ENCODE measurements around the gene CCDC28A.

The CCDC28A gene

DNA sequence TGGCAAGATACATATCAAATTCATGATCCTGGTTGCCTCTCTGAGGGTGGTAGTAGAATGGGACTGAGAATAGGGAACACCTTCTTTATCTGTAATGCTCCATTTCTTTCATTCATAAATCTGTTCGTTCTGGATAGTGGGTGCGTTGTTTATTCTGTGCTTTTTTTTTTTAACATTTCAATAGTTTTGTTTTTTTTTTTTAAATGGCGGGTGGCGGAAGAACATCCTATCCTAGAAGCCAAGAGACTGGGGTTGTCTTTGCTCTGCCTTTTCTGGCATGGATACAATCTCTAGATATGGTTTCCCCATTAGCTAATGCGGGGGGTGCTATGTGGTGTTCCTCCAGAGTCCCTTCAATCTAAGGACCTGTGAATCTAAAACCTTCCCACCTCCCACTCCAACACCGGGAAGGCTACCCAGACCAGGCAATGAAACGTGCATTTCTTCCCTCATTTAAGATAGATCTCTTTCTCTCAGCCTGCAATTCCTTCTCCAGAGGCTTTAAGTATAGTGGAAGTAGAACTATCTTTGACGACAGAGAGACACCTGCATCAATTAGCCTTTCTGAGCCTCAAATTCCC is 883 bp upstream of the CCDC28A start (continued):
- TF ChIP-seq ZBTB20 (tag by site-specific recombination; IDR thresholded peaks at IDR 0.05) (no peak; the same call in 1 of the 2 replicates), SCRT1 (tag by site-specific recombination; IDR thresholded peaks at IDR 0.05; ENCODE audit: borderline replicate concordance) (no peak), ZNF121 (tag by site-specific recombination; IDR thresholded peaks at IDR 0.05) (no peak), ZNF239 (tag by site-specific recombination; IDR thresholded peaks at IDR 0.05) (no peak), ZSCAN30 (tag by site-specific recombination; IDR thresholded peaks at IDR 0.05) (no peak), HOXD13 (CRISPR knock-in tag; IDR thresholded peaks at IDR 0.05; ENCODE audit: borderline replicate concordance) (no peak), ZNF610 (tag by site-specific recombination; IDR thresholded peaks at IDR 0.05; ENCODE audit: borderline replicate concordance) (no peak), ZNF600 (tag by site-specific recombination; IDR thresholded peaks at IDR 0.05) (0 out of 2 replicates have a peak, but pooled peaks have one; percentile 25), ZNF335 (tag by site-specific recombination; conservative IDR thresholded peaks at IDR 0.05) (peak; percentile 93), SP7 (tag by site-specific recombination; IDR thresholded peaks at IDR 0.05) (no peak), ZNF561 (tag by site-specific recombination; IDR thresholded peaks at IDR 0.05; ENCODE audit: borderline replicate concordance) (no peak; the same call in 1 of the 2 replicates), ZBTB21 (tag by site-specific recombination; IDR thresholded peaks at IDR 0.05) (no peak), ZNF138 (tag by site-specific recombination; IDR thresholded peaks at IDR 0.05; ENCODE audit: borderline replicate concordance) (no peak), ZBTB7A (tag by site-specific recombination; IDR thresholded peaks at IDR 0.05; ENCODE audit: low read depth) (no peak), GLIS2 (tag by site-specific recombination; IDR thresholded peaks at IDR 0.05) (0 out of 2 replicates have a peak, but pooled peaks have one; percentile 20), KLF10 (tag by site-specific recombination; IDR thresholded peaks at IDR 0.05) (no peak; the same call in 1 of the 2 replicates), ZNF175 (tag by site-specific recombination; IDR thresholded peaks at IDR 0.05) (no peak), ZNF341 (tag by site-specific recombination; IDR thresholded peaks at IDR 0.05; ENCODE audit: low read depth) (0 out of 2 replicates have a peak, but pooled peaks have one; percentile 4), ZNF501 (tag by site-specific recombination; IDR thresholded peaks at IDR 0.05) (no peak), ZNF585B (tag by site-specific recombination; IDR thresholded peaks at IDR 0.05) (no peak)
- TF ChIP-seq, protein P1, sequence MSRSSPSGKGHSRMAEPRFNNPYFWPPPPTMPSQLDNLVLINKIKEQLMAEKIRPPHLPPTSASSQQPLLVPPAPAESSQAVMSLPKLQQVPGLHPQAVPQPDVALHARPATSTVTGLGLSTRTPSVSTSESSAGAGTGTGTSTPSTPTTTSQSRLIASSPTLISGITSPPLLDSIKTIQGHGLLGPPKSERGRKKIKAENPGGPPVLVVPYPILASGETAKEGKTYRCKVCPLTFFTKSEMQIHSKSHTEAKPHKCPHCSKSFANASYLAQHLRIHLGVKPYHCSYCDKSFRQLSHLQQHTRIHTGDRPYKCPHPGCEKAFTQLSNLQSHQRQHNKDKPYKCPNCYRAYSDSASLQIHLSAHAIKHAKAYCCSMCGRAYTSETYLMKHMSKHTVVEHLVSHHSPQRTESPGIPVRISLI (tag by site-specific recombination; IDR thresholded peaks at IDR 0.05) = peak; percentile 39; the same call in 1 of the 2 replicates
- TF ChIP-seq, protein P2, sequence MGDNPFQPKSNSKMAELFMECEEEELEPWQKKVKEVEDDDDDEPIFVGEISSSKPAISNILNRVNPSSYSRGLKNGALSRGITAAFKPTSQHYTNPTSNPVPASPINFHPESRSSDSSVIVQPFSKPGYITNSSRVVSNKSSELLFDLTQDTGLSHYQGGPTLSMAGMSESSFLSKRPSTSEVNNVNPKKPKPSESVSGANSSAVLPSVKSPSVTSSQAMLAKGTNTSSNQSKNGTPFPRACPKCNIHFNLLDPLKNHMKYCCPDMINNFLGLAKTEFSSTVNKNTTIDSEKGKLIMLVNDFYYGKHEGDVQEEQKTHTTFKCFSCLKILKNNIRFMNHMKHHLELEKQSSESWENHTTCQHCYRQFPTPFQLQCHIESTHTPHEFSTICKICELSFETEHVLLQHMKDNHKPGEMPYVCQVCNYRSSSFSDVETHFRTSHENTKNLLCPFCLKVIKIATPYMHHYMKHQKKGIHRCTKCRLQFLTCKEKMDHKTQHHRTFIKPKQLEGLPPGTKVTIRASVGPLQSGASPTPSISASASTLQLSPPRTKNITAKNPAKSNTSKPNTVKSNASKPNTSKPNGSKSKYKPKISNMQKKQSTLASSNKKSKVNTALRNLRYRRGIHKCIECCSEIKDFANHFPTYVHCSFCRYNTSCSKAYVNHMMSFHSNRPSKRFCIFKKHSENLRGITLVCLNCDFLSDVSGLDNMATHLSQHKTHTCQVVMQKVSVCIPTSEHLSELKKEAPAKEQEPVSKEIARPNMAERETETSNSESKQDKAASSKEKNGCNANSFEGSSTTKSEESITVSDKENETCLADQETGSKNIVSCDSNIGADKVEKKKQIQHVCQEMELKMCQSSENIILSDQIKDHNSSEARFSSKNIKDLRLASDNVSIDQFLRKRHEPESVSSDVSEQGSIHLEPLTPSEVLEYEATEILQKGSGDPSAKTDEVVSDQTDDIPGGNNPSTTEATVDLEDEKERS (tag by site-specific recombination; IDR thresholded peaks at IDR 0.05) = no peak
- TF ChIP-seq, protein P3, sequence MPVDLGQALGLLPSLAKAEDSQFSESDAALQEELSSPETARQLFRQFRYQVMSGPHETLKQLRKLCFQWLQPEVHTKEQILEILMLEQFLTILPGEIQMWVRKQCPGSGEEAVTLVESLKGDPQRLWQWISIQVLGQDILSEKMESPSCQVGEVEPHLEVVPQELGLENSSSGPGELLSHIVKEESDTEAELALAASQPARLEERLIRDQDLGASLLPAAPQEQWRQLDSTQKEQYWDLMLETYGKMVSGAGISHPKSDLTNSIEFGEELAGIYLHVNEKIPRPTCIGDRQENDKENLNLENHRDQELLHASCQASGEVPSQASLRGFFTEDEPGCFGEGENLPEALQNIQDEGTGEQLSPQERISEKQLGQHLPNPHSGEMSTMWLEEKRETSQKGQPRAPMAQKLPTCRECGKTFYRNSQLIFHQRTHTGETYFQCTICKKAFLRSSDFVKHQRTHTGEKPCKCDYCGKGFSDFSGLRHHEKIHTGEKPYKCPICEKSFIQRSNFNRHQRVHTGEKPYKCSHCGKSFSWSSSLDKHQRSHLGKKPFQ (tag by site-specific recombination; IDR thresholded peaks at IDR 0.05) = no peak
- TF ChIP-seq, protein P4, sequence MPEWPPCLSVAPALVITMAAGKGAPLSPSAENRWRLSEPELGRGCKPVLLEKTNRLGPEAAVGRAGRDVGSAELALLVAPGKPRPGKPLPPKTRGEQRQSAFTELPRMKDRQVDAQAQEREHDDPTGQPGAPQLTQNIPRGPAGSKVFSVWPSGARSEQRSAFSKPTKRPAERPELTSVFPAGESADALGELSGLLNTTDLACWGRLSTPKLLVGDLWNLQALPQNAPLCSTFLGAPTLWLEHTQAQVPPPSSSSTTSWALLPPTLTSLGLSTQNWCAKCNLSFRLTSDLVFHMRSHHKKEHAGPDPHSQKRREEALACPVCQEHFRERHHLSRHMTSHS (tag by site-specific recombination; IDR thresholded peaks at IDR 0.05) = no peak
- TF ChIP-seq, protein P5, sequence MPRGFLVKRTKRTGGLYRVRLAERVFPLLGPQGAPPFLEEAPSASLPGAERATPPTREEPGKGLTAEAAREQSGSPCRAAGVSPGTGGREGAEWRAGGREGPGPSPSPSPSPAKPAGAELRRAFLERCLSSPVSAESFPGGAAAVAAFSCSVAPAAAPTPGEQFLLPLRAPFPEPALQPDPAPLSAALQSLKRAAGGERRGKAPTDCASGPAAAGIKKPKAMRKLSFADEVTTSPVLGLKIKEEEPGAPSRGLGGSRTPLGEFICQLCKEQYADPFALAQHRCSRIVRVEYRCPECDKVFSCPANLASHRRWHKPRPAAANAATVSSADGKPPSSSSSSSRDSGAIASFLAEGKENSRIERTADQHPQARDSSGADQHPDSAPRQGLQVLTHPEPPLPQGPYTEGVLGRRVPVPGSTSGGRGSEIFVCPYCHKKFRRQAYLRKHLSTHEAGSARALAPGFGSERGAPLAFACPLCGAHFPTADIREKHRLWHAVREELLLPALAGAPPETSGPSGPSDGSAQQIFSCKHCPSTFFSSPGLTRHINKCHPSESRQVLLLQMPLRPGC (tag by site-specific recombination; IDR thresholded peaks at IDR 0.05) = no peak
- TF ChIP-seq, protein P6, sequence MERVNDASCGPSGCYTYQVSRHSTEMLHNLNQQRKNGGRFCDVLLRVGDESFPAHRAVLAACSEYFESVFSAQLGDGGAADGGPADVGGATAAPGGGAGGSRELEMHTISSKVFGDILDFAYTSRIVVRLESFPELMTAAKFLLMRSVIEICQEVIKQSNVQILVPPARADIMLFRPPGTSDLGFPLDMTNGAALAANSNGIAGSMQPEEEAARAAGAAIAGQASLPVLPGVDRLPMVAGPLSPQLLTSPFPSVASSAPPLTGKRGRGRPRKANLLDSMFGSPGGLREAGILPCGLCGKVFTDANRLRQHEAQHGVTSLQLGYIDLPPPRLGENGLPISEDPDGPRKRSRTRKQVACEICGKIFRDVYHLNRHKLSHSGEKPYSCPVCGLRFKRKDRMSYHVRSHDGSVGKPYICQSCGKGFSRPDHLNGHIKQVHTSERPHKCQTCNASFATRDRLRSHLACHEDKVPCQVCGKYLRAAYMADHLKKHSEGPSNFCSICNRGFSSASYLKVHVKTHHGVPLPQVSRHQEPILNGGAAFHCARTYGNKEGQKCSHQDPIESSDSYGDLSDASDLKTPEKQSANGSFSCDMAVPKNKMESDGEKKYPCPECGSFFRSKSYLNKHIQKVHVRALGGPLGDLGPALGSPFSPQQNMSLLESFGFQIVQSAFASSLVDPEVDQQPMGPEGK (tag by site-specific recombination; IDR thresholded peaks at IDR 0.05) = no peak
- TF ChIP-seq, protein P7, sequence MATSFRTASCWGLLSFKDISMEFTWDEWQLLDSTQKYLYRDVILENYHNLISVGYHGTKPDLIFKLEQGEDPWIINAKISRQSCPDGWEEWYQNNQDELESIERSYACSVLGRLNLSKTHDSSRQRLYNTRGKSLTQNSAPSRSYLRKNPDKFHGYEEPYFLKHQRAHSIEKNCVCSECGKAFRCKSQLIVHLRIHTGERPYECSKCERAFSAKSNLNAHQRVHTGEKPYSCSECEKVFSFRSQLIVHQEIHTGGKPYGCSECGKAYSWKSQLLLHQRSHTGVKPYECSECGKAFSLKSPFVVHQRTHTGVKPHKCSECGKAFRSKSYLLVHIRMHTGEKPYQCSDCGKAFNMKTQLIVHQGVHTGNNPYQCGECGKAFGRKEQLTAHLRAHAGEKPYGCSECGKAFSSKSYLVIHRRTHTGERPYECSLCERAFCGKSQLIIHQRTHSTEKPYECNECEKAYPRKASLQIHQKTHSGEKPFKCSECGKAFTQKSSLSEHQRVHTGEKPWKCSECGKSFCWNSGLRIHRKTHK (tag by site-specific recombination; IDR thresholded peaks at IDR 0.05) = no peak
